ENCODE results near the gene CATSPERB.

DNA sequence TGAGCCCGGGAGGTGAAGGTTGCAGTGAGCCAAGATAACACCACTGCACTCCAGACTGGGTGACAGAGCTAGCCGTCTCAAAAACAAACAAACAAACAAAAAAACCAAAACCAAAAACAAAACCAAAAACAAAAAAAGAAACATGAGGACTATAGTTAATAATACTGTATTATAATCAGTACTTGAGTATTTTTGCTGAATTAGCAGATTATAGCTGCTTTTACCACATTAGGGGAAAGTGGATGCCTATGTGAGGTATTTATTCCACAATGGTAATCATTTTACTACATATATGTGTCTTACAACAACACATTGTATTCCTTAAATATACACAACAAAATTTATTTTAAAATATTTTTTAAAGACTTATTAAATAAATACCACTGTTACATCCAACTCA, 120.4 kb downstream of the CATSPERB start:
- TF ChIP-seq, protein P1, sequence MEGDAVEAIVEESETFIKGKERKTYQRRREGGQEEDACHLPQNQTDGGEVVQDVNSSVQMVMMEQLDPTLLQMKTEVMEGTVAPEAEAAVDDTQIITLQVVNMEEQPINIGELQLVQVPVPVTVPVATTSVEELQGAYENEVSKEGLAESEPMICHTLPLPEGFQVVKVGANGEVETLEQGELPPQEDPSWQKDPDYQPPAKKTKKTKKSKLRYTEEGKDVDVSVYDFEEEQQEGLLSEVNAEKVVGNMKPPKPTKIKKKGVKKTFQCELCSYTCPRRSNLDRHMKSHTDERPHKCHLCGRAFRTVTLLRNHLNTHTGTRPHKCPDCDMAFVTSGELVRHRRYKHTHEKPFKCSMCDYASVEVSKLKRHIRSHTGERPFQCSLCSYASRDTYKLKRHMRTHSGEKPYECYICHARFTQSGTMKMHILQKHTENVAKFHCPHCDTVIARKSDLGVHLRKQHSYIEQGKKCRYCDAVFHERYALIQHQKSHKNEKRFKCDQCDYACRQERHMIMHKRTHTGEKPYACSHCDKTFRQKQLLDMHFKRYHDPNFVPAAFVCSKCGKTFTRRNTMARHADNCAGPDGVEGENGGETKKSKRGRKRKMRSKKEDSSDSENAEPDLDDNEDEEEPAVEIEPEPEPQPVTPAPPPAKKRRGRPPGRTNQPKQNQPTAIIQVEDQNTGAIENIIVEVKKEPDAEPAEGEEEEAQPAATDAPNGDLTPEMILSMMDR (IDR thresholded peaks at IDR 0.05) = no peak
- no peak for TF ChIP-seq POLR2A (IDR thresholded peaks at IDR 0.05)

Measured in tibial nerve (tissue), 3 donors.